Measurements from ENCODE around the gene KLF9.
"Not testable (repeated sequence)": the region's sequence is repeated elsewhere in the genome, so short reads cannot be mapped to it uniquely, and the experiment has no call there.

Gene KLF9

GRCh38 chr9:70403166-70403565 is 11.3 kb downstream of the KLF9 start:
- no peak for DNase-seq

DNA sequence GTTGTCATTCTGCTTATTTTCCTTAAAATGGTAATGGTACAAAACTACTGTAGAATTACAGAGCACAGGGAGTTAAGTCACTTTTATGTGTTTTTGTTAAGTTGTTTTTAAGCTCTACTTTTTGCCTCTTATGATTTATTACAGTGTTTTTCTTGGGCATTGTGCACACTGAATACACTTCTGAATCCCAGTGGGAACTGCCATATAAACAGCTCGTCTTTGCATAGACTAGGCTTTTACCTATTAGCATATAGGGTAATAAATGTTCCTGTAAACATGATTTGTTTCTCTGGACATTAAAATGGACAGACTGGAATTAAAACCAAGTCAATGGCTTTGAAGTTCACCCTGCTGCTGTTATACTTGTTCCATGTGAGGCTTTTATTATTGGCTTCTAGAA is 12.2 kb downstream of the KLF9 start:
- no peak for DNase-seq

DNA sequence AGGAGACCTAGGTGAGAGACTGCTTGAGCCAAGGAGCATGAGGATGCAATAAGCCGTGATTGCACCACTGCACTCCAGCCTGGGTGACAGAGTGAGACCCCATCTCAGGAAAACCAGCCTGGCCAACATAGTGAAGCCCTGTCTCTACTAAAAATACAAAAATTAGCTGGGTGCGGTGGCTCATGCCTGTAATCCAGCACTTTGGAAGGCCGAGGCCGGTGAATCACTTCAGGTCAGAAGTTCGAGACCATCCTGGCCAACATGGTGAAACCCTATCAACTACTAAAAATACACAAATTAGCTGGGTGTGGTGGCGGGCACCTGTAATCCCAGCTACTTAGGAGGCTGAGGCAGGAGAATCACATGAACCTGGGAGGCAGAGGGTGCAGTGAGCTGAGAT is 13.2 kb downstream of the KLF9 start:
- not testable (repeated sequence) for DNase-seq

DNA sequence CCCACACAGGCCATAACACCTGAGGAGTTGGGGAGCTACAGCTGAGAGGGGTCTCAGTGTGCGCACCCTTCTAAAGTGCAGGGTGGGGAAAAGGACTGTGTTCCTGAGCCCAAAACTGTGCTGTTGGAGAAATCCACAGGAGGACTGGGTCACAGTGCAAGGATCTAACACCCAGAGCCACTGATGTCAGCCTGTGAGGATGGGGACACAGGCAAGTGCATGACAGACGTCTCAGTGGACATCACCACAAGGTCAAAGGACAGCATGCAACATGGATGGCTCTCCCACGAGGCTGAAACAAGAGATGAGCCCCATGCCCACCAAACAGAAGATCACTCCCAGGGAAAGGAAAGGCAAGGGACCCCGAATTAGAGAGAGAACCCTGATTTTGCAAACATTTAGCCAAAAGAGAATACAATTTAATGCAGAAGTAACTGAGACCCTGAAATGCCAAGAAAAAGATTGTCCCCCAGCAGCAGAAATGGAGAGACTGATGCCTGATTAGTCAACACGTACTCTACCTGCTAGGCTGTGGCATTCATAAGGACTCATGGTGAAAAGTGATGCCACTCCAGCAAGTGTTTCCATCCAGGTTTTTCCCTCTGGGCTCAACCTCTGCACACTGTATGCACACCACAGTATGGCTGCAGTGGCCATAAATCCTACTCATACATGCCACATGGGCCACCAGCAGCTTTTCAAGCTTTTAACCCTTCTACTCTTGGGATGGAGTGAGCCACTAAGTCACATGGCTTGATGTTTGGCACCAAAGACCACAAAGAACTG is 14.2 kb downstream of the KLF9 start:
- DNase-seq: no peak

DNA sequence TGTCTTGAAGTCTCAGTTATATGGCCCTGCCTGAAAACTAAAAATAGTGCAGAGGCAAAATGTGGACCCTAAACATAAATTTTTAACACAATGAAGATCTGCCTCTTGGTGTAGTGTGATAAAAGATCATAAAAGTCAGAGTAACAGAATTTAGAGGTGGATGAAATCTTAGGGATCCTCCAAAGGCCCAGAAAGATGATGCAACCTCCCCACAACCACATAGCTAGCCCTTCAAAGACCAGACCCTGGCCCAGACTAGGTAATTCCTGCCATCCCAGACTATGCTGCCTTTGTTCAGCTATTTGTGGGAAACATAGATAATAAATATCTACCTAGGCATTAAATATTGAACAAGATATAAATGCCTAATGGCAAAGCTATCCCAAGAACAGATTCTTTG is 15.3 kb downstream of the KLF9 start:
- no peak for DNase-seq

GRCh38 chr9:70398145-70398556 is 16.3 kb downstream of the KLF9 start:
- DNase-seq: no peak

DNA sequence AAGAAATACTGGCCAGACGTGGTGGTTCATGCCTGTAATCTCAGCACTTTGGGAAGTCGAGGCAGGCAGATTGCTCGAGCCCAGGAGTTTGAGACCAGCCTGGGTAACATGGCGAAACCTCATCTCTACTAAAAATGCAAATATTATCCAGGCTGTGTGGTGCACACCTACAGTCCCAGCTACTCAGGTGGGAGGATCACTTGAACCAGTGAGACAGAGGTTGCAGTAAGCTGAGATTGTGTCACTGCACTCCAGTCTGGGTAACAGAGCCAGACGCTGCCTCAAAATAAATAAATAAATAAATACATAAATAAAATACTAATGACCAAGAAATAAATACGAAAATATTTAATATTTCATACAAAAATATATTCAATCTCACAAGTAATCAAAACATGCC is 18.8 kb downstream of the KLF9 start:
- no peak for DNase-seq

DNA sequence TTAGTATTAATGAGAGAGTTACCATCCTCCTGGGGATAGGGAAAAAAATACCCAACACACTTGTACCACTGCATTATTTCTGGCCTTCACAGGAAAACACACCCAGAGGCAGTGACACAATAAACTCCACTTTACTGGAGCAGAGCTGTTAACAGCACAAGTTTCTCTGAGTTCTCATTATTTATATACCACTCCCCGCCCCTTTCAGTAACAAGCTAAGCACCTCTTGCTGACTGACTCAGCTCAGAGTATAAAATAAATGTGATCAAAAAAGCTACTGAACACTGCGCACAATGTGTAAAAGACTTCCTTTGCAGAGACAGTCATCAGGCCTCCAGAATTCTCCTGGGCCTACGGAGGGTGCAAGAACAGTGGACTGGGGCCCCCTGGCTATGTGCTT is 21.6 kb downstream of the KLF9 start:
- no peak for DNase-seq

DNA sequence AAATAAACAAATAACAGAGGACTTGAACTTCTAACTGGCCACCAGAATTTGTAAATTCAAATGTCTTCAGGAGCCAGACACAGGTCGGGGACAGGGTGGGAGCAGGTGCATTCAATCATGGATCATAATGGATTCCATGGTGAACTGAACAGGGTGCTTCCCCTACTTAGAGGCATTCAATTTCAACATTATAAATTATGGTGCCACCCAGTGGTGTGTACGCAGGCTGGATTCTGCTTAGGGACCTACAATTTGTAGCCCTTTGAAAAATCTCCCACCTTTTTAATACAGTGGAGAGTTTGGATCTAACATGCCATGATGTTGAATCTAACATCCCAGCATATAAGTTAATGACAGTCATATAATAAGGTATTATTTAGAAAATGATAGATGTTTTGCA is 22.3 kb downstream of the KLF9 start:
- DNase-seq: no peak

- DNase-seq: no peak
Observed at GRCh38 chr9:70390933-70391341, 23.5 kb downstream of the KLF9 start.

GRCh38 chr9:70389621-70390266 is 24.7 kb downstream of the KLF9 start:
- no peak for DNase-seq

GRCh38 chr9:70389188-70389587 is 25.3 kb downstream of the KLF9 start:
- DNase-seq: no peak

DNA sequence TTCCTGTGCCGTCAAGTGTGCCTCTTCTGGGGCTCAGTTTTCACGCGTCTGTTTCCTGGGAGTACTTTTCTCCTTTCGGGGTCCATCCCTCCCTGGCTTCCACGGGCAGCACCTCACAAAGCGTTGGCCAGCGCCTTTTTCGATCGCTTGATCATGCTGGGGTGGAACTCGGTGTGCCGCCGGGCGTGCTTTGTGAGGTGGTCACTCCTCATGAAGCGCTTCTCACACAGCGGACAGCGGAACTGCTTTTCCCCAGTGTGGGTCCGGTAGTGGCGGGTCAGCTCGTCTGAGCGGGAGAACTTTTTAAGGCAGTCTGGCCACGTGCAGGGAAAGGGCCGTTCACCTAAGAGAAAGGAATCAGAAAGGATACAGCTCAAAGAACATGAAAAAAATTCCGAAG is 26.8 kb downstream of the KLF9 start:
- DNase-seq: no peak

DNA sequence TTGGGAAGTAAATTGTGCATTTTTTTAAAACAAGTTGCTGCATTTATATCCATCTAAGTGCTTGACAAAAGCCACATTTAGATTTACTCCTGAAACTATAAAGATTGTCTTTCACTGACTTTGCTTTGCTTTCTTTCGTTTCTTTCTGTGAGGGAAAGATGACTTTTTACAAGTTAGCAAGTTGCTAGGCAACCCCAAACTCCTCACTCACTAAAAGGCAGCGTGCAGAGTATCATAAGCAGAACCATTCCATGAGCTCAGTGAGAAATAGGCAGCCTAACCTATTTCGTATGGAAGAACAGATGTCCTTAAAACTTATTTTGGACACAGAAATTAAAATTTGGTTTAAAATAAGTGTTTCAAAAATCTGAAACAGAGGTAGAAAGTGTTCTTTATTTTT is 29.0 kb downstream of the KLF9 start:
- no peak for DNase-seq

DNA sequence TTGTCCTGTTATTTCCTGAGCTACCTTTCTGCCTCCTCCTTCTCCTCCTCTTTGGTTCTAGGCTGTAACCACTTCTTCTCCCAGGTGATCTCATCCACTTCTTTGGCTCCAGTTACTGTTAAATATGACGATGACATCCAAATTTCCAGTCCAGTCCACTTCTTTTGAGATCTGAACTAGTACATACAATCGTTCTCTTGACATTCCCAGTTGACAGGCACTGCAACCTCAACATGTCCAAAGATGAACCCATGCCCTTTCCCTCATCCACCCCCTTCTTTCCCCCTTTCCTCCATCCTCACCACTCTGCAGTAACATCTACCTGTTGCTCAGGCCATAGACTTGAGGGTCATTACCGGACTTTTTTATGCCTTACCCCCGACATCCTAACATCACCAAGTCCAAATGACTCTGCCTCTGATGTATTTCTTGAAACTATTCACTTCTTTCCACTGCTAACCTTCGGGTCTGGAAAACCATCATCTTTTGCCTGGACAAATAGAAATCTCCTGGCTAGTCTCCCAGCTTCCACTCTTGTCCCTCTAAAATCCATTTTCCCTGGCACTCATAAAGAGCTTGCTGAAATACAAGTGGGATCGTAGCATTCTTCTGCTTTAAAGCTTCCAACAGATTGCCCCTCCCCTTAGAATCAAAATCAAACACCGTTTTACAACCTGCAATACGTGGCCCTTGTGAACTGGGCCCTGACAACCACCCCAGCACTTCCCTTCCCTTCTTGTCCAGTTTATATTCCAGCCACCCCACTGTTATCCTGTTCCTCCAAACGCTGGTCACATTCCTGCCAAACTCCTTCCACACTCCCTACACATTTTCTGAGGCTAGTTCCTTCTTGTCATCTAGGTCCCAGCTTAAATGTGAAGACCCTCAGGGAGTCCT is 31.5 kb downstream of the KLF9 start:
- no peak for DNase-seq

DNA sequence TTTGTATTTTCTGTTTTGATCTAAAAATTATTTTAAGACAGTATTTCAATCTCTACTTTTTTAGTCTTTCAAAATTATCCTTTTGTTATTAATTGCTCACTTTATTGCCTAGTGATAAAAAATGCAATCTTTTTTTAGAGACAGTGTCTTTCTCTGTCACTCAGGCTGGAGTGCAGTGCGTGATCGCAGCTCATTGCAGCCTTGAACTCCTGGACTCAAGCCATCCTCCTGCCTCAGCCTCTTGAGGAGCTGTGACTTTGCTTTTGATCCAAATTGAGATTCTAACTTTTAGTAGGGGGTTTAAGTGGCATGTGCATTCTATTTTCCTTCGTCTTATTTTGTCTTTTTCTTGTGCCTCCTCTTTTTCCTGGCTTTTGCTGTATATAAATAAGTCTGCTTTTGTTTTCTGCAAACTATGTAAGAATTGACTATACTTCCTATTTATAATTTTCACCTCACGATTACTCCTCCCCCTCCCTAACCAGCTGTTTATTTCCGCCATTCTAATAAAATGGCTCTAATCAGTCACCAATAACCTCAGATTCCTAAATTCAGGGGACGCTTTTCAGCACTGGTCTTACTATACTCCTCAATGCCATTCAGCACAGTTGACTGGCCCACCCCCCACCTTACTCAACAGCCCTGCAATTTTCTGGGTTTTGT is 32.3 kb downstream of the KLF9 start:
- no peak for DNase-seq

GRCh38 chr9:70374962-70375618 is 39.4 kb downstream of the KLF9 start:
- no peak for DNase-seq

DNA sequence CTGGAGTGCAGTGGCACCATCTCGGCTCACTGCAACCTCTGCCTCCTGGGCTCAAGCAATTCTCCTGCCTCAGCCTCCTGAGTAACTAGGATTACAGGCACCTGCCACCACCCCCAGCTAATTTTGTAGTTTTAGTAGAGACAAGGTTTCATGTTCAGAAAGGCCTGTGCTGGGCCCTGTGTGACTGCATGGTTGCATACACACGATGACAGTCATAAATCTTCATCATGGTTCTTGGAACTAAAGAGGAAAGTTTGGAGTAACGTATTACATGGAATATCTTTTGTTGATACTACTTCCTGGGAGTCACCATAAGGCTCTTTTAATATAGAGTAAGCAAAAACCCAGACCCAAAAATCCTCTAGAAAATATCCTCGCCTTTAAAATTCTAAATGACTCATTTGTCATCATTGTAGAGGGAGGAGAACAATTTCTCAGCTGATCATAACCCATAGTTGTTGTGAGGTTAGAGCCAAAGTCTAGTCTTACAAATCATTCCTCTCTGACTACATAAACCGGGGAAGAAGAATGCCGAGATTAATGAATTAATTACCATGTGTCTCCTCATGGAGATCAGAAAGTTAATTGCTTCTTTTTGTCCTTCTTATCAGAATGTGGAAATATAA is 47.0 kb downstream of the KLF9 start:
- no peak for DNase-seq

GRCh38 chr9:70363760-70364159 is 50.7 kb downstream of the KLF9 start:
- no peak for DNase-seq

GRCh38 chr9:70362952-70363351 is 51.5 kb downstream of the KLF9 start:
- DNase-seq: no peak

DNA sequence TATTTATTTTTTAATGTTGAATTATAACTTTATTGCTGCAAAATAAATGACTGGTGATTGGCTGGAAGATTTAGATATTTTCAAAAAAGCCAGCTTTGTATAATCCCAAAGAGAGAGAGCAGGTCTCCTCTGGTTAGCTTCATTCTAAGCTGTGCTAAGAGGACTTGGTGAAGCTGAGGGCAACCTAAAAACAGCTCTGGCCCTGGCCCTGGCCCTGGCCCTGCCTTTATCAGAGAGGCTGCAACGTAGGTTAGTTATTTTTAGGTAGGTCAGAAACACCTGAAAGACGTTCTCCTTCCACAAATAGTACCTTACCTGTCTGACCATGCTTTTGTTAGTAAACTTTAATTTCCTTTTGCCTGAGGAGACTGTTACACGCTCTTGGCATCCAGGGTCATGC is 58.7 kb downstream of the KLF9 start:
- no peak for DNase-seq

DNA sequence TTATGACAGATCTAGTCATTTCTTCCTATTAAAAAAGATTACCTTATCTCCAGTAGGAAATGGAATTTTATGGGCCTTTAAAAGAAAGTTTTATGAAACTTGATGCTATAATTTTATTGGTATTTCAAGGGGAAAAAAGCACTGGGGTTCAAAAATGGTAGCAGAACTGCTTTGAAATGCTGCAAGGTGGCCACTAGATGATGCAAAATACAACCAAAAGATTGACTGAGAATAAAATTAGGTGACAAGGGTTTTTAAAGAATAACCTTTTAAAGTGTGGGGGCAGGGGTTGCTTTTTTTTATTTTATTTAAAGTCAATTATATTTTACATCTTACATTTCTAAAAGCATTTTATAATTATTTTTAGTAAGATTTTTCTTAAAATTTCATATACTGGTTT is 61.7 kb downstream of the KLF9 start:
- DNase-seq: no peak
